GM18873 (cell line): Measurements from ENCODE around the gene LRRC37A2.
"Not testable (repeated sequence)": the region's sequence is repeated elsewhere in the genome, so short reads cannot be mapped to it uniquely, and the experiment has no call there.

Experiments
- ATAC-seq: cut with Tn5 transposase; IDR thresholded peaks from one replicate; pipeline ENCODE4 v1.9.1; 2021; ENCODE audit warnings: mild to moderate bottlenecking, moderate library complexity, moderate number of reproducible peaks; ENCODE audit not compliant: unreplicated experiment, low FRiP score

LRRC37A2 gene

DNA sequence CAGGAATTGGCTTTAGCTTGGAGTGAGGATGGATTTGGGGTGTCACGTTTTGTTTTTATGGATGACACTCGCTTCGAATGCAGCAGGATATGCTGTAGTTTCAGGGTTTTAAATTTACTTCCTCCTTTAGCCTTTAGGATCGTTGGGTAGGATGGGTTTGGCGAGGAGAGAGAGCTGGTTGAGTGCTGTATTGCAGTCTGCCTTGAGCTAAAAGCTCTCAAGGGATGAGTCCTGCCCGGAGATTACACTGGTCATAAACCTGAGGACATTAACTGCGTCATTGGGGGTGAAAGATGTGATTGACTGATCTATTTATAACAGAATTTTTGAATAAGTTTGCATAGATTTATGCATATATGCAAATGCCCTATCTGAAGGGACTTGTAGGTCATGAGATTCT is 79.1 kb downstream of the LRRC37A2 start:
- ATAC-seq, result not testable (repeated sequence)

DNA sequence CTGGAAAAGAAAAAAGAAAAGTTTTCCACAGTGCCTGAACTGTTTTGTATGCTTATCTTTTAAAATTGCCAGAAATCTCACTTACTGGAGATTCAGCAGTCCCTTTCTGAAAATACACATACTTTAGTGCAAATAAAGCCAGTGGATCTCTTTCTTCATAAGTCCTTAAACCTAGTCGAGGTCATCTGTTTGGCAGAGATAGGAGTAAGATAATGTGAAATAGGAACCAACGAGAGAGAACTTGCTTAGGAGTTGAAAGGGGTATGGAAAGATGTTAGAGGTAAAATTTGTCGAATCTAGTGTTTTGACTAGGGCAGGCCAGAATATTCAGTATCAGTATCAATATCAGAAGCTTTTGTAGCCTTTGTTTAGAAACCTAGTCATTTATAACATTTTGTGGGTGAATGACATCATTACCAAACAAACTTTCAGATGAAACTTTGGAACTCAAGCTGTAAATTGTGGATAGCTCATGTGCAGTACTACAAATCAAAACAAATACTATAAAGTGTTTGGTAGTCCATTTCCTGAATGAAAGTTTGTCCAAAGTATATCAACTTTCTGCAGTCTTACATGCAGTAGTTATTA is 86.2 kb downstream of the LRRC37A2 start:
- ATAC-seq, result not testable (repeated sequence)

DNA sequence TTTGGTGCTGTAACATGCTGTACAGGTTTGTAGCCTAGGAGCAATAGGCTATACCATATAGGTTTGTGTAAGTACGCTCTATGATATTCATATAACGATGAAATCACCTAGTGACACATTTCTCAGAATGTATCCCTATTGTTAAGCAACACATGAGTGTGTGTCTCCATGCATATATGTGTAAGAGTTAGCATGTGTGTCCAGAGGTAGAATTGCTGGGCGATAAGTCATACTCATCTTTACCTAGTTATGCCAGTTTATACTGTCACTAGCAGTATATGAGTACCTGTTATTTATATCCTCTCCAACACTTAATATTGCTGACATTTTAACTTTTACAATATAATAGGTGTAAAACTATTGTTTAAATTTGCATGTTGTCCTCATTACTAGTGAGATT is 88.5 kb downstream of the LRRC37A2 start:
- ATAC-seq, result not testable (repeated sequence)

DNA sequence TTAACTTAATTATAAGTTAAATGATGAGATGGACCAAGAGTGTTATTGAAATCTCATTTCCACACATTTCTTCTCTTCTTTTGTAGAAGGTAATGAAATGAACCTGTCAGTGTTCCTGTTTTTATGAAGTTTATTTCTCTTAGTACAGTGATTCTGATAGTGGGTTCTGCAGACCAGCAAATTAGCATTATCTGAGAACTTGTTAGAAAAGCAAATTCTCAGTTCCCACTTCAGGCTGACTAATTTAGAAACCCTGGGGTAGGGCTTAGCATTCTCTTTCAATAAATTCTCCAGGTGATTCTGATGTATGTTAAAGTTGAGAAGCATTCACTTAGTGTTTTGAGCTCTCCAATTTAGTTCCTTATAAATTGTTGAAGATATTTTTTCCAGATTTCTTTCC is 90.9 kb downstream of the LRRC37A2 start:
- peak; percentile 83 for ATAC-seq
